GM19023 (cell line): ENCODE data around the gene THYN1.

Source experiments
- ATAC-seq: cut with Tn5 transposase; IDR thresholded peaks from one replicate; pipeline ENCODE4 v1.9.1; 2021; ENCODE audit warnings: mild to moderate bottlenecking, moderate library complexity; ENCODE audit not compliant: unreplicated experiment

The THYN1 gene

DNA sequence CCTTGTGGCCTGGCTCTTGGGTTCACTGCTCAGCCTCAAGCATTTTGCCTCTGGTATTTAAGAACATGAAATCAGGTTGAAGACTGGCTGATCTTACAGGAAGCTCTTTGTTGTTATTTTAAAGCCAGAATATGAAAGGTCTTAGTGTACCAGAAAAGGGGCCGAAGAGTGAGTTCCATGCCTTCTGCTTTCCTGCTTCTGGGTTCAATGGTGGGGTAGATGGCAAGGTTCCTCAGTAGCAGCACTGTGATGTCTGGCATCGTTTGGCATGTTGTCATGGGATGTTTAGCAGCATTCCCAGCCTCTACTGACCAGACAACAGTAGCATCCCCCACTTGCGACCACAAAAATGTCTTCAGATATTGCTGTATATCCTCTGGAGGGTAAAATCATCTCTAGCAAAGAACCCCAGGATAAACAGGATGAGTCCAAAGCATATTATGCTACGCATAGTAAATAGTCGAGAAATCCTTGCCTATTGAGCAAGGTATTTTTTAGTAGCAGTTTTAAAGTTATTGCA is 26.3 kb downstream of the THYN1 start:
- ATAC-seq: no peak

DNA sequence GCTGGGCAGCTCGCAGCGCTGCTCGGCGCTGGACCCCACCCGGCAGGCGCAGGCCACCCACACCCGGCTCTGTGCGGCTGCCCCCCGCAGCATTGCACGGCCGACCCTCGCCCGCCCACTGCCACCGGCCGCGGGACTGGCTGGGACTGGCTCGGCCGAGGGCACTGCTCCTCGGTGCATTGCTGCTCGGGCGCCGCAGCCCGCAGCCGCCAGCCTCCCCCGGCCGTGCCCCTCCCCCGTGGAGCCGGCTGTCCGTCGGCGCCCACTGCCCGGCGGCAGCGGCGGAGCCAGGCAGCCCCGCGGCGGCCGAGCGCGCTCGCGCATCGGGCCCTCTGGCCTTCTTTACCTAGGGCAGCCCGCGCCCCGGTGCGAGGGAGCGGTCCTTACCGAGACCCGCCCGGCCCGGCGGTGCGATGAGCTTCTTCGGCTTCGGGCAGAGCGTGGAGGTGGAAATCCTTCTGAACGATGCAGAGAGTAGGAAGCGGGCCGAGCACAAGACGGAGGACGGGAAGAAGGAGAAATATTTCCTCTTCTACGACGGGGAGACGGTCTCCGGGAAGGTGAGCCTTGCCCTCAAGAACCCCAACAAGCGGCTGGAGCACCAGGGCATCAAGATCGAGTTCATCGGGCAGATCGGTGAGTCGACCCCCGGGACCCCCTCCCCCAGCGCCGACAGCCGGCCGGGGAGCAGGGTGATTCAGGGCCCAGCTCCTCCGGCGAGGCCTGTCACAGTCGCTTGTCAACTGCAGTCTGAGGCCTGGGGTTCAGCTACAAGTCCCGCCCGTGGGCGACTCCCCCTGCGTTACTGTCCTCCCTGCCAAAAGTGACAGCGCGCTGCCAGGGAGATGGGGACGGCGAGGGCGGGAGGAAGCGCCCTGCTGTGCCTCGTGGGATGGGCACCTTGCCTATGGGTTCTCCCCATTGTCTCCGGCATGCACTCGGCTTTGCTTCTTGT is 28.2 kb downstream of the THYN1 start:
- peak; percentile 22 for ATAC-seq

- peak; percentile 76 for ATAC-seq
These were observed 29.1 kb downstream of the THYN1 start, which contains the start of the genes NCAPD3 and VPS26B for GRCh38 chr11:134223836-134224709. TSS of gene NCAPD3 (minus strand) at chr11:134223967. CDS start at chr11:134223926, 41 bp downstream. TSS of gene VPS26B (plus strand) at chr11:134224671. CDS start at chr11:134225123, 452 bp downstream.

DNA sequence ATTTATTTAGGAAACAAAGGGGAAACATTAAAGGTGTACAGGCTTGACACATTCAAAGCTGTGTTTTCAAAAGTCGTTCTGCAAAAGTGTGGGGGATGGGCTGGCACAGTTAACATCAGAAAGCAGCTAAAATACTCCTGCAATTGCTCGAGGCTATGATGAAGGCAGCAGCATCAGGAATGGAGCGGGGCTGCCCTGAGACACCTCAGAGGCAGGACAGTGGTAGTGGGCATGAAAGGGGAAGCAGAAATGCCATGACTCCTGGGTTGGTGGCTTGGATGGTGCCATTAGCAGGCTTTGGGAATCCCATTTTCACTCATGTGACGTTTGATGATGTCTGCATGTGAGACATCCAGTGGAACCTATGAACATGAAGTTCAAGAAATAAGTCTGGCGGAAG is 30.0 kb downstream of the THYN1 start:
- no peak for ATAC-seq

GRCh38 chr11:134216816-134217215 is 36.3 kb downstream of the THYN1 start:
- no peak for ATAC-seq

DNA sequence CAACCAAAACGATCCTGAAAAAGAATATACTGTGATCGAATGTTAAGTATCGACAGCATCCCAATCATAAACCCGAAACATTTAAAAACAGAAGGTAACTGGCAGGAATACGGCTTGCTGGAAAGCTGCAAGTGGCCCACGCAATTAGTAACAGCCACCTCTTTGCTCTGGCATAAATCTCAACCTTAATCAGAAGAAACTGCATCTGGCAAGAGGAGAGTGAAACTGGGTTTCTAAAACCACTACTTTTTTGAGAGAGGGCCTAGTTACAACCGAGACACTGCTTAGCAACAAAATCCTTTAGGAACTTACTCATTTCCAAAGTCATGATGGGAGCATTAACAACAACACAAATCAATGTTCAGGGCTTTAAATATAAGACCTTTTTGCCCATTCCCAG is 37.3 kb downstream of the THYN1 start:
- ATAC-seq: no peak

GRCh38 chr11:134207538-134208239 is 45.5 kb downstream of the THYN1 start:
- ATAC-seq: no peak

- ATAC-seq: no peak
These were observed 47.0 kb downstream of the THYN1 start for GRCh38 chr11:134206185-134206584.

- ATAC-seq: no peak
These were observed 47.4 kb downstream of the THYN1 start for GRCh38 chr11:134205729-134206128.

DNA sequence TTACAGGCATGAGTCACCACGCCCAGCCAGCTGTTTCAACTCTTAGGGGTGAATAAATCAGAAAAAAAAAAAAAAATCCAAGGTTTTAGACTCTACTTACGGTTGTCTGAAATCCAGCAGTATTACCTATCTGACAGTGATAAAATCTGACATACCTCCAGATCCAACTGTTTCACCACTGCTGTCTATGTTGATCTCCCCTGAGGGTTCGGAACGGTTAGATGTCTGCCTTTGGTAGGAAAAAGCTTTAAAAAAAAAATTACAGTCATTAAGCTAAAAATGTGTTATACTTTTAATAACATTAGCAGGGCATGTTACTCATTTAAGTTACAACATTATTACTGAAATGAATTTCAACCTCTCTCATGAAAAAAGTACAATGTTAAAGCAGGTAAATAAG is 50.5 kb downstream of the THYN1 start:
- no peak for ATAC-seq

DNA sequence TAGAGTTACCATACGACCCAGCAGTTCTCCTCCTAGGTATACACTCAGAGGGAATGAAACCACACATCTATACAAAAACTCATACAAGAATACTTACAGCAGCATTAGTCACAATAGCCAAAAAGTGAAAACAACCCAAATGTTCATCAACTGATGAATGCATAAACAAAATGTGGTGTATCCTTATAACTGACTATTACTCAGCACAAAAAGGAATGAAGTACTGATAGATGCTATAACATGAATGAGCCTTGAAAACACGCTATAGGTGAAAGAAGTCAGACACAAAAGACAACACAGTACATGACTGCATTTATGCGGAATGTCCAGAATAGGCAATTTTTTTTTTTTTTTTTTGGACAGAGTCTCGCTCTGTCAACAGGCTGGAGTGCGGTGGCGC is 52.5 kb downstream of the THYN1 start:
- ATAC-seq: no peak

- ATAC-seq: no peak
These were observed 53.6 kb downstream of the THYN1 start for GRCh38 chr11:134199531-134199930.
